Measurements from ENCODE around the gene GLUL.

Gene GLUL

GRCh38 chr1:182426442-182427430 is 35.1 kb upstream of the GLUL start:
- TF ChIP-seq CTCF (IDR thresholded peaks at IDR 0.05) = no peak
- Histone ChIP-seq H3K4me3 (no peak overlapping the region), H3K27ac (no peak overlapping the region)
- no peak for DNase-seq (ENCODE audit: low spot score)

GRCh38 chr1:182415789-182416188 is 24.2 kb upstream of the GLUL start:
- DNase-seq (ENCODE audit: low spot score) = no peak
- TF ChIP-seq CTCF (IDR thresholded peaks at IDR 0.05) = no peak

GRCh38 chr1:182413969-182414368 is 22.4 kb upstream of the GLUL start:
- Histone ChIP-seq H3K27ac (no peak overlapping the region), H3K4me3 (no peak overlapping the region)
- no peak for TF ChIP-seq CTCF (IDR thresholded peaks at IDR 0.05)
- no peak for DNase-seq (ENCODE audit: low spot score)

More at GRCh38 chr1:182415789-182416188, 24.2 kb upstream of the GLUL start:
- no peak overlapping the region for H3K27ac ChIP-seq
- no peak overlapping the region for H3K4me3 ChIP-seq

- Histone ChIP-seq H3K27ac (no peak overlapping the region), H3K4me3 (no peak overlapping the region)
- TF ChIP-seq CTCF (IDR thresholded peaks at IDR 0.05) = no peak
- DNase-seq (ENCODE audit: low spot score) = no peak
Observed at GRCh38 chr1:182413486-182413885, 21.9 kb upstream of the GLUL start.

- DNase-seq (ENCODE audit: low spot score) = no peak
- TF ChIP-seq CTCF (IDR thresholded peaks at IDR 0.05) = no peak
- no peak overlapping the region for H3K4me3 ChIP-seq
- H3K27ac ChIP-seq = peak overlapping the region; percentile 17 to 70
Observed at GRCh38 chr1:182410620-182411273, 19.2 kb upstream of the GLUL start.

GRCh38 chr1:182410138-182410537 is 18.5 kb upstream of the GLUL start:
- Histone ChIP-seq H3K27ac (peak overlapping the region; percentile 17 to 70), H3K4me3 (no peak overlapping the region)
- no peak for TF ChIP-seq CTCF (IDR thresholded peaks at IDR 0.05)
- DNase-seq (ENCODE audit: low spot score) = no peak
